ENCODE data around the gene EXOSC7.

EXOSC7 gene

DNA sequence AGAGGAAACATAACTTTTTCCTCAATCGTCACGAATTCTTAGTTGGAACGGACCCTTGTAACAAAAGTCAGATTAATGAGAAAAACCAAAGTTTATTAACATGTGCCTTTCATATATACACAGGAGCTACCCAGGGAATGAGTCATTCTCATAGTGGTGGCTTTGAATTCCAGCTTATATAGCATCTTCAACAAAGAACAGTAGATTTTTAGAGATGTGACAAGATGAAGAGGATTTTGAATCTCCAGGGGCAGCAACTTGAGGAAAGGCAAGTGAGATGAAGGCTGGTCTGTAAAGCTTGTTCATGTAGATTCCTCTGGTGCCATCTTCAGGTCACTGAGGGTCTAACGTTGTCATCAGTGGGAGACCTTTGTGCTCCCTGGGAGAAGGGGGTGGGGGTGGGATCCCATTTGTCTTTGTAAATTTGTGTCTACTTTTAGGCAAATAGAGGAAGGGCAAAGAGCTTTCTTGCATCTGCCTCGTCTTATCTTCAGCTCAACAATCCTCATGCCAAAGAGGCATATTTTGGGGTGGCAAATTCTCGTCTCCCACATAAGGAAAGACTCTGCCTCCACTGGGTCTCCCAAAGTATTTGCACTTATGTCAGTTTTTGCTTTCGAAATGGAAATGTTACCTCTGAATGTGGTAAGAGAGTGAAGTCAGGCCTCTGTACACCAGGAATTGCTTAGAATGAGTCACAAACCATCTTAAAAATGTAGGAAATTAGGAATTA lies 79.5 kb downstream of the EXOSC7 start:
- DNase-seq (ENCODE audit: low read depth in 2 of 2): peak; percentile 47 to 53

- DNase-seq (ENCODE audit: low read depth in 2 of 2): no peak
Observed at GRCh38 chr3:45056608-45057301, 80.7 kb downstream of the EXOSC7 start.

DNA sequence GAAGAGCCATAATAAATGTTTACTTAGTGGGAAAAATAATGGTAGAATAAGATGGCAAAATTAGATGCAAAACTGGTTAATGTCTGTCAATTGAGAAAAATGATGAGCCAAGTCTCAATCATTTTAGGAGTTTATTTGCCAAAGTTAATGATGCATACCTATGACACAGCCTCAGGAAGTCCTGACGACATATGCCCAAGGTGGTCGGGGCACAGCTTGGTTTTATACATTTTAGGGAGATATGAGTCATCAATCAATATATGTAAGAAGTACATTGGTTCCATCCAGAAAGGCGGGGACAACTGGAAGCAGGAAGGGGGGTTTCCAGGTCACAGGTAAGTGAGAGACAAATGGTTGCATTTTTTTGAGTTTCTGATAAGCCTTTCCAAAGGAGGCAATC lies 81.5 kb downstream of the EXOSC7 start:
- DNase-seq (ENCODE audit: low read depth in 2 of 2): no peak

- DNase-seq (ENCODE audit: low read depth in 2 of 2): no peak
Observed at GRCh38 chr3:45059132-45059531, 83.1 kb downstream of the EXOSC7 start.

DNA sequence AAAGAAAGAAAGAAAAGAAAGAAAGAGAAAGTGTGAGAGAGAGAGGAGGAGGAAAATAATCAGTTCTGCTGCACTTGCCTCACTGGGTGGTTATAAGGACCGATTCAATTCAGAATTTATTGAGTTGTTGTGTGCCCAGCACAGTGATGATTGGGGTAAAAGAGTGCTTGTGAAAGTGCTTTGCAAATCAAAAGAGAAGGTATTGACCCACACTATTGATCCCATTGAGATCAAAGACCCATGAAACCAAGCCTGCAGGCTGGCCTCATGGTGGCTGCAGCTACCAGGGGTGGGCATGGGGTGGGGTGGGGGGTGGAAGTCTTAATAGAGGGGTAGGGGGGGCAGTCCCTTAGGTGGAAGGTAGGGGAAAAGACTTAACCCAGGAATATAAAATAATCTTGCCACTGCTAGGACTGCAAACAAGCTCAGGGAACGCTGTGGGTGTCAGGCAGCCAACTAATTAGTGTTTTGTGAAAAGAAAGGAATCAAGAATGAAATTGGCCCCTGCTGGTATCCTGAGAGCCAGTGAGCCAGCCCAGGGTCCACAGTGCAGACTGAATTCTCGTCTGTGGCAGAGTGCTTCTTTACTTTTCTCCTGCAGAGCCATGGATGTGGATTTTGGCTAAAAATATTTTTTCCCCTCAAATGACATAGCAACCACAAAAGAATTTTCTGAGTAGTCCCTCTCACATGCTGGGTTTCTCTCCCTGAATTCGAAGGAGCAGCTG lies 84.3 kb downstream of the EXOSC7 start:
- no peak for DNase-seq (ENCODE audit: low read depth in 2 of 2)

All from fibroblast of skin of left biceps (primary cell).